HepG2 (cell line): ENCODE measurements around the gene CAMTA1.

Source experiments
- EP300 ChIP-seq, 3 experiments: sonication (generic) in 1 of 3; formaldehyde crosslinking in 1 of 3; IDR thresholded peaks; 2 replicates each; pipeline versions ENCODE4 v1.5.1 to v1.6.1; 2011 to 2020; ENCODE audit warnings: low read depth in 2 of 3, low read length in 2 of 3, borderline replicate concordance in 1 of 3, improper control_type of control experiment in 1 of 3, mild to moderate bottlenecking in 1 of 3, missing genetic modification reagents in 1 of 3, moderate library complexity in 1 of 3
- HMG20B ChIP-seq: conservative IDR thresholded peaks from 2 replicates; pipeline ENCODE4 v1.6.1; 2016; ENCODE audit warnings: missing genetic modification reagents, missing compliant biosample characterization
- POLR2AphosphoS2 ChIP-seq: IDR thresholded peaks from 2 replicates; pipeline ENCODE4 v1.6.1; 2011; ENCODE audit warnings: low read depth, low read length, improper control_type of control experiment

GRCh38 chr1:7463526-7463925 lies 678.3 kb downstream of the CAMTA1 start:
- TF ChIP-seq EP300 (IDR thresholded peaks at IDR 0.05; ENCODE audit: low read depth in 2 of 2, low read length in 2 of 2), result no peak
- no peak for TF ChIP-seq EP300 (CRISPR knock-in tag; IDR thresholded peaks at IDR 0.05; ENCODE audit: borderline replicate concordance)
- TF ChIP-seq HMG20B (CRISPR knock-in tag), result no peak
- TF ChIP-seq POLR2AphosphoS2, result no peak
